Adipose tissue (tissue), 3 donors: Measurements from ENCODE around the gene LANCL1. TPM values are rescaled to one million over a fixed set of nuclear protein-coding genes. Genes with fewer than 3 reads are reported as not detected.

Source experiments
- H3K27ac ChIP-seq: one replicate; pipeline ENCODE4 v1.5.1; 2013; ENCODE audit warnings: low read depth, low read length
- WGBS, 3 donors: extraction: QIAGEN DNeasy Blood & Tissue Kit; methylation state at CpG; one replicate each; pipeline ENCODE4 v1.1.7; 2013; 5-methylcytosine and 5-hydroxymethylcytosine counted together
- polyA plus RNA-seq, 3 donors: library from polyadenylated mRNA; stranded (reverse); fragments of 200-250 nt; gene quantifications; one replicate each; pipeline ENCODE4 v1.2.3, GENCODE V29; 2013
- donor health status: healthy with polysubstance abuse.
- donor health status: Bipolar disorder and iron deficiency.
- donor health status: healthy.

The LANCL1 gene, protein sequence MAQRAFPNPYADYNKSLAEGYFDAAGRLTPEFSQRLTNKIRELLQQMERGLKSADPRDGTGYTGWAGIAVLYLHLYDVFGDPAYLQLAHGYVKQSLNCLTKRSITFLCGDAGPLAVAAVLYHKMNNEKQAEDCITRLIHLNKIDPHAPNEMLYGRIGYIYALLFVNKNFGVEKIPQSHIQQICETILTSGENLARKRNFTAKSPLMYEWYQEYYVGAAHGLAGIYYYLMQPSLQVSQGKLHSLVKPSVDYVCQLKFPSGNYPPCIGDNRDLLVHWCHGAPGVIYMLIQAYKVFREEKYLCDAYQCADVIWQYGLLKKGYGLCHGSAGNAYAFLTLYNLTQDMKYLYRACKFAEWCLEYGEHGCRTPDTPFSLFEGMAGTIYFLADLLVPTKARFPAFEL
- polyA plus RNA-seq = 10 to 100 TPM; 12.6 to 18.0 (median 14.5) TPM

DNA sequence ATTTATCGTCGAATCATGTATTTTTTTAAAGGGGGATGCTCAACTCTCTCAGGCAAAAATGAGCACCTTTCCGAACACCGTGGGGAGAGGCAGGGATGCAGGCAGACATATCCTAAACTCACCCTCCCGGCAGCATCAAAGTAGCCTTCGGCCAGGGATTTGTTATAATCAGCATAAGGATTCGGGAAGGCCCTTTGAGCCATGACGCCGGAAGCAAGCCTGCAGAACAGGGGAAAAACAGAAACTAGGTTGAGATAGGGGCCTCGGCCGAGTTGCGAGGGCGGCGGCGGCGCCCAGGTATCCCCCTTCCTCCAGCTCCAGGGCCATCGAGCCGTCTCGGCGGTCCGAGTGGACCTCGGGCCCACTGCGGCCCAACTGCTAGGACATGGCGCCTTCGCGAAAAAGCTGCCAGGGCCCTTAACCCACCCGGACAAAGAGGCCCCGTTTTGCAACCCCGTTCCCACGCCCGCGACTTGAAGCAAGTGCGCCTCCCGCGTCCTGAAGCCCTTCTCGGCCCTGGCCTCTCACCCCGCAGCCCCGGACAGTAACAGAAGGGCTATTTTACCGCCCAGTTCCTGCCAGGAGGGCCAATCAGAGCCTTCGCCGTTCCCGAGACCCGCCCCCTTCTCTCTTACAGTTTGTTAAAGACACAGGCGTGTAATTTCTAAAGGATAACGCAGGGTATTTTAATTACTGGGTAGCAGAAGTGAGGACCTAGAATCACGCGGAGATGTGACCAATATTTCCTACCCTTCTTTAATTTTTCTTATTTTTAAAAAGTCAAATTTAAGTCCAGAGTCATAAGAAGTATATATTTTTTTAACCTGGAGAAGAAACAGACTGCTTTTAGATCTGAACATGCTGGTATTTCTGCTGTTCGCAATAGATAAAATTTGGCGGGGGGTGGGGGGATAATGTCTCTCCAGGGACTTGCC is at the start of gene LANCL1:
TSS of gene LANCL1 (minus strand) at position 566 of the 935 bp plus-strand sequence. CDS start at position 203, 363 bp downstream.
- 0 to 1% (median 1%) methylated on average over 49 of the region's 49 CpGs for WGBS, 3 donors
- no peak within 1 kb of the TSS for H3K27ac ChIP-seq

DNA sequence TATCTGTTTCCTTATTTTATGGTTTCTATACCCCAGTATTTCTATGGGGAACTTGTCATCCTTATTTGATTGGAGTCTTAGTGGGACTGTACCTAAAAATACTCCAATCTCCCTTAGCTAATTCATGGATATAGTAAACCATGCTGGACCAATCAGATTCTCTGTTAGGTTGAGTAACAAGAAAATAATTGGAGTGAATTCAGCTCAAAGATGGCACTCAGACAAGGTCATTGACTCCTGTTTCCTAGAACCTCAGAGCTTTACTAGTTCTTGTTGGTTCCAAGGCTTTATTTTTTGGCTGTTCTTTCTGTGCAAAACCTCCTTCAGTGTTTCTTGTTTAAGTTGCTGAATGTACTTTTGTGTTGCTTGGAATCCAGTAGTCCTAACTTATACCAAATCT is 48.0 kb upstream of the LANCL1 start:
- no peak overlapping the region for H3K27ac ChIP-seq

DNA sequence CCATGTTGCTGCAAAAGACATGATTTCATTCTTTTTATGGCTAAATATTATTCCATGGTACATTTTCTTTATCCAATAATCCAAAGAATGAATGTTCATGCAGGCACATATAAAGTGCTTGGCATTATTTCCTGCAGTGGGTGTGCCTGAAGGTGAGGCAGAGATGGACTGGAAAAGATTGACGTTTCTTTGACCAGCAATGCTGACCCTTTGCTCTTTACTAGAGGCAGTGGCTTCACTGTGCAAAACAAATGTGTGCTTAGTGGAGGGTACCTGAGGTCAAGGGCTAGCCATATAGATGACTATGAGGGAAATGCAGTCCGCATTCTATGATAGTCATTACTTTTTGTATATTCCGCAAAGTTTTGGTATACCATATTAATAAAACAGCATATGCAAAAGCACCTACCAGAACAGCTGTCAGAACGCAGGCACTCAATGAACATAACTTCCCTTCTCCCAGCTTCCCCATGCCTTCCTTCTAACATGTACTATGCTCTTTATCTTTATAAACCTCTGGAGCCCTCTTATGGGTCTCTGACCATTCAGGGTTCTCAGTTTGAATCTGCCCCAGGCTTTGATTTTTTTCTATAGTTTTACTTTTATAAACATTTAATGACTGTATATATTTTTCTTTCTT is 47.2 kb upstream of the LANCL1 start:
- WGBS, 3 donors = 82 to 88% (median 87%) methylated on average over 4 of the region's 4 CpGs
- H3K27ac ChIP-seq = no peak overlapping the region

DNA sequence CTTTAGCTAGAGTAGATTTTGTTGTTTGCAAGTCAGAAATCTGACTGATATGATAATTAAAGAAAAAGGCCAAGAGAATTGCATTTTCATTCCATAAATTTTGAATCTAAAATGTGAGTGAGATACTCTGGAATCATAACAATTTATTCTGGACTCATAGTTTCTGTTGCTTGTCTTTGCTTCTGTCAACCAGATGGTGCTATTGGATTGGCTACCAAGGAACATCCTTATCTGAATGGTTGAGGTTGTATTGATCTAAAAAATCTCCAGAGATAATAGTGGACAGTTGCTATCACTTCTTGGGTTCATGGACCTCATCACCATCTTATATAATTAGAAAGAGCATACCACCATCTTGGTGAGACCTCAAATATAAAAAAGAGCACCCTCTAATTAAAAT is 45.8 kb upstream of the LANCL1 start:
- H3K27ac ChIP-seq = no peak overlapping the region

DNA sequence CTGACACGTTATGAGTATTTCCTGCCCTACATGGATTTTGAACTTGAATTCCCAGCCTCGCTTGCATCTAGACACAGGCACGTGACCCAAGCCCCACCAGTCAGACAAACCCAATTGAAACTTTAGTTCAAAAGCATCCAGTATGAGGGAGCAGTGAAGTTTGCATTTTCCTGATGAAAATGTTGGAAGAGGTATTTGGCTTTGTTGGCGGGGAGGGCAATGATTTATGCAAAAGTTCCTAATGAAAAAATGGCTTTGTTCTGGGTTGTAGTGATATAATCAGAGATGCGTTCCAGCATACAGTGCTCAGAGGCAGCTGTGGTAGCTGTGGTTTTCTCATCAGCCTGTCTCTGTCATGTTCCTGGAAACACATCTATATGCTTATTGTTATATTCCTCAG is 43.0 kb upstream of the LANCL1 start:
- 79 to 86% (median 83%) methylated on average over 5 of the region's 5 CpGs for WGBS, 3 donors

DNA sequence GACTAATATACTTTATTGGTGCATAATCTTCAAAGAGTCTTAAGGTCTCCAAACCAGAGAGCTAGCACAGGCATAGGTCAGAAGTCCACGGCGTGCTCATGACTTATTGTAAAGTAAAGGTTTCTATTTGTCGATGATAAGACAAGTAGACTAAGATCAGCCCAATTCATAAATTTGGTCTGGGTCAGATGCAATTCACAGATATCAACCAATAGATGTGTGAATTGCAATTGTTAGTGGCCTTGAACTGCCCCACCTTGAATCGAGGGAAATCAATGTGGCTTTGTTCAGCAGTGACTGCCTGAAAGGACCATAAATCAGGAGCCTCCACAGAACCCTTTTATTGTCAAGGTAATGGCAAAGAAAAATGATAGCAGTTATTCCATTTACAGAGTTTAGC is 40.7 kb upstream of the LANCL1 start:
- 38 to 83% (median 80%) methylated on average over 4 of the region's 4 CpGs for WGBS, 3 donors
- H3K27ac ChIP-seq = no peak overlapping the region

More for the DNA sequence above, 43.0 kb upstream of the LANCL1 start:
- H3K27ac ChIP-seq = no peak overlapping the region

DNA sequence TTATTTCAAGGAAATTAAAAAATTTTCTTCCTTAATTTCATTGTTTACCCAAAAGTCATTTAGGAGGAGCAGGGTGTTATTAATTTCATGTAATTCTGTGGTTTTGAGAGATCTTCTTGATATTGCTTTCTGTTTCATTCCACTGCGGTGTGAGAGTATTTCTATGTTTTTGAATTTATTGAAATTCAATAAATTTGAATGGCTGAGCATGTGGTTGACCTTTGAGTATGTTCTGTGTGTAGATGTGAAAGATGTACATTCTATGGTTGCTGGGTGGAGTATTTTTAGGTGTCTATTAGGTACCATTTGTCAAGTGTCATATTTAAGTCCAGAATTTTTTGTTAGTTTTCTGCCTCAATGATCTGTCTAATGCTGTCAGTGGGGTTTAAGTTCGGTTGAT is 39.4 kb upstream of the LANCL1 start:
- no peak overlapping the region for H3K27ac ChIP-seq
- WGBS, 3 donors = 63 to 84% (median 82%) methylated on average over 2 of the region's 2 CpGs

DNA sequence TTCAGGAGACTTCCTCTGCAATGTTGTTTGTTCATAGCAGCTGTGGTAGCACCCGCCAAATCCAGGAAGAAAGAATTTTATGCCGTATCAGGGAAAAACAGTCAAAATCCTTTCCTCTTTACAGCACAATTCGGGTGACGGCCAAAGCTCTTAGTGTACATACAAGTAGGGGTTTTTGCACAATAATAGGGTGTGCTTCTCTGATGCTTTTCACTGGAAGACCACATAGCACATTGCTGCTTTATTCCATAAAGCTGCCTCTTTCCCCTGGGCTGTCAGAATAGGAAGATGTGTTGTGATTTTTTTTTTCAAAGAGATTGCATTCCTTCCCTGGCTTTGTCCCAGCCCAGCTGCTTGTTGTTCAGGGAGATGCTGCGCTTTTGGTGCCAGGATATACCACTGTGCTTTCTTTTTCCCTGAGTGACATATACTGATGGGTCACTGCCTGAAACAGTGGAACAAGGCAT is 27.2 kb upstream of the LANCL1 start:
- 20 to 28% (median 26%) methylated on average over 5 of the region's 5 CpGs for WGBS, 3 donors
- H3K27ac ChIP-seq = no peak overlapping the region

DNA sequence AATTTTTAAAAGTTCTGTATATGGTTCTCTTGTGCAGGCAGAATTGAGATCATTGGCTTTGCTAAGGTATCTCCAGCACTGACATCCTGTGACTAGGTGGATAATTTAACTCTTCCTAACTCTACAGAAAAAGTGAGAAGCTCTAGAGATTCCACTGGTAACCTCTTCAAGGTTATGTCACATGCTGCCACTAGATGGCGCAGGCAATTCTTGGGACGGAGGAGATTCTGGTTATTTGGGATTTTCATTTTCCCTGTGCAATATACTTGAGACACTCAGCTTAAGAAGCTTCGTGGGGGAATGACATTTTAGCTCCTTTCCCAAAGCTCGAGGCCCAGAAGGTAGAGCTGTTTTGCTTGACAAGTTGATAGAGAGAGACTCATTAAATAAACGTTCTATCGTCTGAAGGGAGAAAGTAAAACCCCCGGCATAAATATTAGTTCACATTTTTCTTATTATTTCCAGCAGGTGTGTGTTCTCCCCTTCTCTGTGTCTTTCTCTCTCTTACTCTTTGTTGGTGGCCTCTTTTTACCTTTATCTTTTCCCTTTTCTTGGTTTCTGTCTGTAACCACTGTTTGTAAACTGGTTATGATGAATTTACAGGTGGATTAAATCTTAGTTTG is 26.6 kb upstream of the LANCL1 start:
- WGBS, 3 donors = 7 to 21% (median 13%) methylated on average over 7 of the region's 7 CpGs
- no peak overlapping the region for H3K27ac ChIP-seq

DNA sequence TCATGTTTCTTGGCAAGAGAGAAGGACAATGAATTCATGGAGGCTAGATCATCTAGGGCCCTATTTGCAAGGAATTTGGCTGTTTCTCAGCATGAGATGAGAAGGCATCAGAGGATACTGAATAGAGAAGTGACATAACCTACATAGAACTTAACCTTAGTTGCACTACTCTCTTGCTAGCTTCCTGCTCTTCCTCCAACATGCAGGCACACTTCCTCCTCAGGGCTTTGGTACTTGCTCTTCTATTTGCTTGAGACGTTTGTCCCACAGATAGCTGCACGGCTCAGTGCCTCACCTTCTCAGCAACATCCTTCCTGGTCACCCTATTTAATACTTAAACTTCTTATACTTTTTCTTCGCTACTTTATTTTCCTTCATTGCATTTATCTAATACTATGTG is 20.0 kb upstream of the LANCL1 start:
- 48 to 61% (median 50%) methylated on average over 3 of the region's 3 CpGs for WGBS, 3 donors

DNA sequence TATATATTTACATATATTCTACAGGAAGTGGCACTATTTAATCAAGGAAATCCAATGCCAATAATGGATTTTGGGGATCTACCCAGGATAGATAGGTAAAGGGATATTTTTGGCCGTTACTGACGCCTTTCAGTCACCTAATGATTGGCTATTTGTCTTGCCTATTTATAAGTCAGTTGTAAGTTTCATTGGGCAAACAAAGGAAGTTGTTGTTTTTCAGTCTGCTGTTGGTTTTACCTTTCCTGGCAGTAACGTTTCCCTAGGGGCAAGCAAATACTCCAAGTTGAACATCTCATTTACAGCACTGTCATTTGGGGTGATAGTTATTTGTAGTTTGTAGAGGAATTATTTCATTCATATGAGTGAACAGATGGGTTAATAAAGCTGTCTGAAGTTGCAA is 17.0 kb upstream of the LANCL1 start:
- WGBS, 3 donors = 39 to 81% (median 74%) methylated on average over 3 of the region's 3 CpGs
- no peak overlapping the region for H3K27ac ChIP-seq

More for the DNA sequence above, 20.0 kb upstream of the LANCL1 start:
- no peak overlapping the region for H3K27ac ChIP-seq

DNA sequence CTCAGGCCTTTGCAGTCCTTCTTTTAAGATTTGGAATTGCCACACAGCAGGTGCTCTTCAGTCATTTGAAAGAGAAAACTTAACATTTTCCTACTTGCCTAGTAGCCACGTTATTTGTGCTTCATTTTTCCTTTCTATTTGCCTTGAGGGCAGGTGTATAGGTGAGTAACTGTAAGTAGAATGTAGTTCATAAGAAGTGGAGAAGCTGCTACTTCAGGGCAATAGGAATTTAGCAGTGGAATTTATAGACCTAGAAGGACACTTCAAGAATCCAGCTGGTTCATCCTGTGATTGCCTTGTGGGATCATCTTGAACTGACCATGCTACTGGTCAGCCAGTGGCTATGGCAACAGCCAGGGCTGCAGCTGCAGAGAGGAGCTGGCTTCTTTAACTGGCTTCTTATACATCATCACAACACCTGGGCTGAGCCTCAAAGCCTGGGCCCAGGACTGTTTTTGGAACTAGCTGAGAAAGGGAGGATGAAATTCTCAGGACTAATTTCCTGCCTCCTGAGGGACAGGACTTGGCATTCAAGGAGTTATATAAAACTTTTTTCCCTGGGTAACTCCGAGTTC is 5.1 kb upstream of the LANCL1 start:
- no peak overlapping the region for H3K27ac ChIP-seq
- WGBS, 3 donors = 24 to 54% (median 46%) methylated on average over 2 of the region's 2 CpGs

DNA sequence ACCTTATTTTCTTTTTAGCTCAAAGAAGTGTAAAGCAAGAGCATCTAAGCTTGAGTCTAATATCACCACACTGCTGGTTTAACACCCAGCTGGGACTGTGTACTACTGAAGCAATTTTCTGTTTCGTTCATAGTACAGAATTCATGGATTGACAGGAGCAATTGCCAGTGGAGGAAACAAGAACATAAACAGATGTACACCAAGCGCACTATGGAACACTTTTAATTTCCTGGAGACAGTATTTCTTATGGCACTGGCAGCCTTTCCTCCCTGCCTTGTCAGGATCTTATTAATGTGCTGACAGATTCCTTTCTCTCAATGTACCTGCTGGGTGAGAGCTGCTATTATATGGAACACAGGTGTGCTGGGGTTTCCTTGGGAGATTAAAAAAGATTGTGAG is 4.2 kb upstream of the LANCL1 start:
- 78 to 82% (median 80%) methylated on average over 2 of the region's 2 CpGs for WGBS, 3 donors
- no peak overlapping the region for H3K27ac ChIP-seq

DNA sequence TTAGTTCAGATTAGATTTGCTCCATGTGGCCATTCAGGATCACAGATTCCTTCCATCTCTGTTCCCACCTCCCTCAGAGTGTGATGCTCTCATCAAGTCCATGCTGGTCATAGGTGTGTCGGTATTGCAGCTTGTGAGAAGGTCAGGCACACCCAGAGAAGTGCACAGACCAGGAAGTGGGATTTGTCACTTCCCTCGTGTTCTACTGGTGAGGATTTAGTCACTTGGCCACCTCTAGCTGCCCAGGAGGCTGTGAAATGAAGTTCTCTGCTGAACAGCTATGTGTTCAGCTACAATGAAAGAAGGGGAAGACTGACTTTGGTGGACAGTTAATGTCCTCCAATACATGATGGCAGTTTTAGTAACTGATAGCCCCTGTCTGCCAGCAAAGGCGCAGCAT is 3.5 kb upstream of the LANCL1 start:
- H3K27ac ChIP-seq = no peak overlapping the region
- 58 to 76% (median 62%) methylated on average over 3 of the region's 3 CpGs for WGBS, 3 donors

DNA sequence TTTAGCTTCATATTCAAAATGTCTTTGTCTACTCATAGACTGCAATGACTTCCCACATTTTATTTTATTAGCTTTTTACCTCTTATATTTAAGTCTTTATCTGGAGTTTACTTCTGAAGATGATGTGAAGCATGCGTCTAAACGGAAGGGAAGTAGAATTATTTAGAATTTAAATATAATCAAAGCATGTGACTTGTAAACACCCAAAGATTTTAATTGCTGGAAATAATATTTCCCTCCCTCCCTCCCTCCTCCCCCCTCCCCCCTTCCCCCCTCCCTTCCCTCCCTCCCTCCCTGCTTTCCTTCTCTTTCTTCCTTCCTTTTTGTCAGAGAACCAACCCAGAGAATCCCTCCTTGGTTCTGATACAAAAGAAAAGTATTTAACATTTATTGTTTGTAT is 2.1 kb upstream of the LANCL1 start:
- 93 to 96% (median 93%) methylated on average over 2 of the region's 2 CpGs for WGBS, 3 donors
- H3K27ac ChIP-seq = no peak overlapping the region

DNA sequence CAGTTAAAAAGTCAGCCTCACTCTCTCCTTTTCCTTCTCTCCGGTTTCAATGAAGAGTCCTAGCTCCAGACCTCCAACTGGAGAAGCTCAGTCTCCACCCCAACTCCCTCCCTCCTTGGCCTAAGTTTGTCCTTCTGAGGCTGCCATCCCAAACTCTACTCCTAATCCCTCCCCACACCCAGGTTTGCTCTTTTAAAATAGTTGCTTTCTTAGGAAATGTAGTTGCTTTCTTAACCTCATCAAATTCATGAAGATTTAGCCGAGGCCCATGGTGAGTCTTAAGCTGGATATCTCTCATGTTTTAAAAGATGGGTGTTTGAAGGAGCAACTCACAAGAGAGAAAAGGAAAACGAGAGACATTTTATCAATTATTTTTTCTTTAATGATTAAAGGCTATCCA is 937 bp upstream of the LANCL1 start:
- no peak overlapping the region for H3K27ac ChIP-seq
- WGBS, 3 donors = 79 to 82% (median 79%) methylated on average over 3 of the region's 3 CpGs

DNA sequence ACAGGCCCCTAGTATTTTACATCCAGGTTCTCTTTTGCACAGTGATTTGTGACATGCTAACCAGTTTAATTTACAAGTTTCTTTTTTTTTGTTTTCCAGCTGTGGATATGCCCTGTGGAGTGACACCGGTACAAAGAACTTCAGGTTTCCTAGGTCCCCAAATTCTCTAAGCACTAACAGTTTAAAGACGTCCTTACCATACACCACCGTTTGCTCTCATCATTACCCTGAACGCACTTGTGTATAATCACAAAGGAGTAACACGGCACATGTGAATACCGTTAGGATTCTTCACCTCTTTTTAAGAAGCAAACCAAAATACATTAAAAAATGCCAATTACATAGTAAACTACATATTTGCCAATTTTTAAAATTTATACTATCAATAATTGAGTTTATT is 853 bp downstream of the LANCL1 start:
- WGBS, 3 donors = 18 to 35% (median 33%) methylated on average over 6 of the region's 6 CpGs
- H3K27ac ChIP-seq = no peak overlapping the region

DNA sequence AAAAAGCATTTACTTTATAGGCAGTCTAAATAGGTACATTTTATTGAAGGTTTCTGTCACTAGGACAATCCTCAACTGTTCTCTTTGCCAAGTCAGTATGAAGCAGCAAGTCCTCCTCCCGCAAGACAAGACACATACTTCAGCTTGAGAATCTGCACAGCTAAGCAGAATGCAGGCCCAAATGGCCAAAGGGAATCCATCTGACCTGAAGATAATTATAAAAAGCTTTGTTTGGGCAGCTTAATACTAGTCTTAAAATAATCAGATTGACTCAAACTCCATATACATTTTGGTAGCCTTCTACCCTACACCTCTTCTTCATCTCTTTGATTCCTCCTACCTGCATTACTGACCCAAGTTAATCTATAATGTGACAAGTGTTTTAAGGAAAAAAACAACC is 1.8 kb downstream of the LANCL1 start:
- no peak overlapping the region for H3K27ac ChIP-seq
- 83 to 95% (median 86%) methylated on average over 1 of the region's 1 CpG for WGBS, 3 donors
